ENCODE measurements around the gene DBX1.

GRCh38 chr11:20161923-20162744 lies 1.9 kb upstream of the DBX1 start:
- TF ChIP-seq CTCF (IDR thresholded peaks at IDR 0.05; ENCODE audit: low read depth, low read length) (no peak), MYC (IDR thresholded peaks at IDR 0.05; ENCODE audit: low read depth, low read length) (no peak), POLR2A (IDR thresholded peaks at IDR 0.05; ENCODE audit: extremely low read depth, insufficient read length) (no peak), MAX (IDR thresholded peaks at IDR 0.05; ENCODE audit: low read depth, low read length) (no peak)

Data from NB4 (cell line).